NCI-H82 treated with DMSO at 0.1 percent for 48 hours (cell line): Measurements from ENCODE around the gene C18orf63.

ENCODE experiments used
- DNase-seq: peaks from one replicate; lab custom pipeline; 2025; ENCODE audit not compliant: unreplicated experiment; lab: John Stamatoyannopoulos, UW

C18orf63 gene

DNA sequence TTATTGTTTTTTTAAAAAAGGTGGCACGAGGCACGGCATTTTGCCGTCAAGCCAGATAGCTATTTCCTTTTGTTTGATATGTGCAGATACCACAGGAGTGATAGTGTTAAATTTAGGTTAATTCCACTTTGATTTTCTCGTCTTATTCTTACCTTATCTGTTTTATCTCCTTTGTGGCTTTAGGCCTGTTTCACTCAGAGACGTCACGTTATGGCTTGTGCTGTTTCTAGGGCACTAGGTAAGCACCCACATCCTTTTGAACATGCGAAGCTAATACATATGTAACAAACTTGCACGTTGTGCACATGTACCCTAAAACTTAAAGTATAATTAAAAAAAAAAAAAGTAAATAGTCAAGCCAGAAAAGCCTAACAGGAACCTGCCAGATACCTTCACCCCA, 57.8 kb downstream of the C18orf63 start:
- no peak for DNase-seq

DNA sequence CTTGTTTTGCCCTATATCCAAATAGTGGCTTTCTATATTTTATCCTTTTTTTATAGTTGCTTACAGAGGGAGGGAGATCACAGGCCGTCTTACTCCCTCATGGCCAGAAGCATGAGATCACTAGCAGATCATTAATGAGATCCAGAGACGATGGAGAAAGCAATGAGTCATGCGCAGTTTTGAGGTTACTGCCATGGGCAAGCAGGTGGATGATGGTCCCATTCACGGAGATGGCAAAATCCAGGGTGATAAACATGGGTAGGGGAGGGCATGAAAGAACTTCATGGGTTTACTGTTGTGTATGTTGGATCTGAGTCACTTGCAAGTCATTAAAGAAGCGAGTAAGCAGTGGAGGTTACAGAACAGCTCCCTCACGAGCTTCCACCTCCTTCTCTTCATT, 60.4 kb downstream of the C18orf63 start:
- DNase-seq: no peak

DNA sequence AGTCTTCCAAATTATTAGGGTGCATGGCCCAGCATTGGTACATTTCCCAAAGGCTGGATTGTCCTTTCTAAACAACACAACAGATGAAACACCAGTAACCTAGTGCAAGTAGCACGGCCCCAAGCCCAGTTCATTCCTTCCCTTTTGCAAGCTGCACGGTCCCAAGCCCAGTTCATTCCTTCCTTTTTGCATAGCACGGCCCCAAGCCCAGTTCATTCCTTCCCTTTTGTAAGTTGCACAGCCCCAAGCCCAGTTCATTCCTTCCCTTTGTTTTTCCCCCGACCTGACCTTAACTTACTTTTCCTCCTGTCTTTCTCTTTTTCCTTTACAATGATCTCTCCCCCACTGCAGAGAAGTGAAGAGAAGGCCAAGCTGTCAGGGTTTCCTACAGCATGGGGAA, 60.9 kb downstream of the C18orf63 start:
- no peak for DNase-seq

DNA sequence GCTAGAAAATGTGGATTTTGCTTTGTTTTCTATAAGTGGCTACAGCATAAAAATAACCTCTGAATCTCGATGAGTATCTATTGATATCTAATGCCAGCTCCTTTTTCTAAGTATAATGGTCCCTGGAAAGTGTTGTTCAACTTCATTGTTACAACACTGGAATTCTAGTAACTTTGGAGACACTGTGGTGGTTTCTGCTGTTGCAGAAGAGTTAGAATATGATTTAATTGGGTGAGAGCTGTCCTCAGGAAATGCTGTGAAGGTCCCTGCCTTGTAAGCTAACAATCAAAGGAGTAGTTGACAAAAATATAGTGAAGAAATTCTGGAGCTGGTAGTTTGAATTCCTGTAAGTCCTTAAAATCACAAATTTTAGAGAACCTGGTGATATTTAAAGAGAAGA, 62.1 kb downstream of the C18orf63 start:
- no peak for DNase-seq

DNA sequence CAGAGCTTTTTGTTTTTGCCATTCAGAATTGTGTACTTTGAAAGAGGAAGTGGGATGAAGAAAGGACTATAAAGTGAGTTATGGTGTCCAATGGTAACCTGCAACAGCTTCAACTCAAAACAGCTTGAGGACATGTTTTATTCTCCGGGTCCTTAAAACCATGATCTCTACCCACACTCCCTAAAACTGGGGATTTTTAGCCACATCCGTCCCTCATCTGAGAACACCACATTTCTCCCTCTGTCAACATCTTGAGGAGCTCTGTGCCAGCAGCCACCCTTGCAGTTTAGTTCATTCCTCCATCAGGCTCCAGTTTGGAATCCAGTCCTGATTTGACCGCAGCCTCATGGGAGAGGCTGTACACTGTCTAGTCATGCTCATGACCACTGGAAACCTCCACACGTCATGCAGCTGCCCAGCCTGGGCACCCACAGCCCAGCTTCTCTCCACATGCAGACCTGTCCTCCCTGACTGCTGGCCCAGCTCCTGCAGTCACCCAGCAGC, 62.6 kb downstream of the C18orf63 start:
- DNase-seq: no peak

DNA sequence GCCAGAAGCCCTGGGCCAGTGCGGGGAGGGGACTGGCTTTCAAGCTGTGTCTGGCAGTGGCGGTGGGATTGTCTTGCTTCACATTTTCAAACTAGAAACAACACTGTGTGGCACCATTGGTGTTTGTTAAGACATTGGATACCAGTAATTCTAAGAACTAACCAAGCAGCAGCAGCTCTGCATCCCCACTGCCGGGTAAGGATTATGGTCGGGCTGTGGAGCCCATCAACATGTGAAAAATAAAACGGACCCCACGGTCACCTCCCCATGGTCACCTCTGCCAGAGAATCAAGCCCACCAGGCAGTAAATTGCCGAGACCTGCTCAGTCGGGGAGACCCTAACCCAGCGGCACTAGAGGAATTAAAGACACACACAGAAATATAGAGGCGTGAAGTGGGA, 65.3 kb downstream of the C18orf63 start:
- no peak for DNase-seq

DNA sequence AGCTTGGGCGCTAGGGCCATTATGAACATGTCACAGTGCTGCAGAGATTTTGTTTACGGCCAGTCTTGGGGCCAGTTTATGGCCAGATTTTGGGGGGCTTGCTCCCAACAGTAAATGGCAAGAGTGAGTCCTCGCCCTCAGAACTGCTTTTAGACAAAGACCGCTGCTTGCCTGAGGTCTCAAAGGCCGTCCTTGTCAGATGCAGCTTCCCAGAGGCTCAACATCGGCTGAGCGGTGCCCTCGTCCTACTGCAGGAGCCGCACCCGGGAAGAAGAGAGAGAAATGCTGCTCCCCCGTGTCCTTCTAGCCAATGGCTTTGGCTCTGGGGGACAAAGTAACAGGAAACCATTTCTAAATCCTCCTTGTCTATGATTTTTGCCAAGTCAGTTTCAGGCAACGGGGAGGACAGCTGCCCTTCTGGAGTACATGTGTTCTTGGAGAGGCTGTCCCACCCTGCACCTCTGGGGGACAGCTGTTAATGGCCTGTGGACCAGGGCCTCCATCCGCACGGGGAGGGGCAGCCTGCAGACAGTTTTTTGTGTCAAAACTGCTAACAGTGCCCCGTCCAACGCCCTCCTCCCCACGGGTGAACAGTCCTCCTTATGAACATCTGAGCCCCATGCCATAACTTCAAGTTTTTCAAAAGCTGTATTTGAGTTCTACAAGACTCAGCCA, 66.1 kb downstream of the C18orf63 start:
- no peak for DNase-seq

DNA sequence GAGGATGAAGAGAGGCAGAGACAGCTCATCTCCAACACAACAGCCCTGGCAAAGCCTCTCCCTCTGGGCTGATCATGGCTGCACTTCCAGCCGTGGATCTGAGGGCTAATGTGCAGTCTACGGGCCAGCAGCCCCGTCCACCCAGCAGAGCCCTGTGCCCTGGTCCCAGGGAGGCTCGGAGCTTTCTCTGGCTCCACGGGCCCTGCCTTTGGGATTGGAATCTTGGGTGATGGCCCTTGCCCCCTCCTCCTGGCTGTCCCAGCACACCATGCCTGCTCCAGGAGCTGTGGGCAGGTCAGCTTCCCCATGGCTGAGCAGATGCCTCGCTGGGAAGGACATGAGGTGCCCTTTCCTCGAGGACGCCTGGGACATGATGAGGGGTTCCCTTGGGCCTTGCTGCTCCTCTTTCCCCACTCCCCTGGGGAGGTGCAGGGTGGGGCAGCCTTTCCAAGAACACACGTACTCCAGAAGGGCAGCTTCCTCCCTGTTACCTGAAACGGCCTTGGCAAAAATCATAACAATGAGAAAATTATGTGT, 66.9 kb downstream of the C18orf63 start:
- no peak for DNase-seq

DNA sequence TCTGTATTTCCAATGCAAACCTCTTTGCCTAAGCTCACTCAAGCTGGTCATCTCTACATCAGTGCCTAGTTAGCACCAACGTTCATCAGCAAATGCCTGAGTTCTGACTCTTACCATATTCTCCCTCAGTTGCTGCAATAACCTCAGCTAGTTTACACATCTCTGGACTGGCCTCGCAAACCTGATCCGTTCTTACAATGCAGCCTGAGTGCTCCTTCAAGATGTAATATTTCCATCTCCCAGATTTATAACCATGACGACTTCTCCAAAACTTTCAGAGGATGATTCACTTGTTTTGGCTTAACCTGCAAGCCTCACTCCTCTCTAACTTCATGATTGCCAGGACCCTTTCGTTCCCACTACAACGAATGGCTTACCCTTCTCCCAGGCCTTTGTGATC, 71.7 kb downstream of the C18orf63 start:
- DNase-seq: no peak

DNA sequence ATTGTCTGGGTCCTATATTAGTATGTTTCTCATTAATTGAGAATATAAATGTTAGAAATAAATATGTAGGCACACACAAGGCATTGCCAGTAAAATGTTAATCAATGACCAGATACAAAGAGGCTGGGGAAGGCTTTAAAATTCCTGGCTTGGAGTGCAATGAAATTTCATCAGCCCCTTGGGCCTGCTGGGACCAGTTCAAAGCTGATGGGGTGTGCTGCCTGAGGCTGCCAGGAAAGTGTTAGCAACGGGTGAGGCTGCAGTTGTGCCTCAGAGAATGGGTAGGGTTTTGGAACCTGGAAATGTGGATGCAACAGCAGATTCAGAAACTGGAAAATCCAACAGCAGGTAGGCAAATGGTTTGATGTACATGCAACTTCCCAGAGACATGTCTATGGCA, 72.6 kb downstream of the C18orf63 start:
- no peak for DNase-seq

DNA sequence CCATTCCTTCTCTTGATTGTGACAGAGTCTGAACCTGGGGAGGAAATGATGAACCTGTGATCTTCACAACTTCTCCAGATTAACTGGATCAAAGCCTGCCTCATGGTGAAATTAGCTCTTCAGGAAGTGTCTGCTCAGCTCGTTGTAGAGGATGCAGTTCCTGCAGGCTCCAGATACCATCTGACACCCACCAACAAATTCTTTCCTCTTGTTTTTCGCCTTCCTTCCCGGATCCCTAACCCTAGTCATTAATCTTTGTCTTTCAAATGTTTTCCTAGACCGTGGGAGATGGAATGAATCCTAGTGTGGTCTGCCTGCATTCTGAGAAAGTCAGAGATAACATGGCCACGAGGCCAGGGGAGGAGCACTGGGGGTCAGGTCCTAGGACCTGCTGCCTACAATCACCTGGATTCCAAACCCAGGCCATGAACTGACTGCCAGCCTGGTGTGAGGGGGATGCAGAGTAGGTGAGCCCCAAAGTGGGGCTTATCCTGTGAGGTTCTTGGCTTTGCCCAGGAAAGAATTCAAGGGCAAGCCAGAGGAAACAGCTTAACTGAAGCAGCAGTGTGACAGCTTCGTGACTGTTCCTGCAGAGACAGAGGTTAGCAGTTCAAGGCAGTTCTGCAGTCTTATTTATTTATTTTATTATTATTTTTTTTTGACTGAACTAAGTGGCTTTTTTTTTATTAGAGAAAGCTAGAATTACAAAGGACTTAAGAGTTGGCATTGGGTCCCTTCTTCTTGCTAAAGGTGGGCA, 73.7 kb downstream of the C18orf63 start:
- DNase-seq: no peak

DNA sequence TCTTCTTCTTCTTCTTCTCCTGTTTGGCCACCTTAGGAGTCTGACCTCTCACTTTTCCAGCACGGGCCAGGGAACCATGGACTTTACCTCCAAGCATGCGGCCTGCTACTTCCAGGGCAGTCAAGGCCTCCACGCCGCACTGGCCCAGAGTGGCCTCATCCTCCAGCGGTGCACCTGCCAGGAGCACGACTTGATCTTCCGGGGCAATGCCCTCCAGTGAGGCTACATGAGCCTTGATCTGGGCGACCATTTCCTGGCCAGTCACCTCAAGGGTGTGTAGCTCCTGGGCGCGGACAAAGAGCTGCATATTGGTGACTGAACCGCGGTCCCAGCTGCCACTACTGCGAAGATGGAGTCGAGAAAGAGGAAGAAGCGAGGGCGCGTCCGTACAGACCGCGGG, 74.4 kb downstream of the C18orf63 start:
- no peak for DNase-seq

DNA sequence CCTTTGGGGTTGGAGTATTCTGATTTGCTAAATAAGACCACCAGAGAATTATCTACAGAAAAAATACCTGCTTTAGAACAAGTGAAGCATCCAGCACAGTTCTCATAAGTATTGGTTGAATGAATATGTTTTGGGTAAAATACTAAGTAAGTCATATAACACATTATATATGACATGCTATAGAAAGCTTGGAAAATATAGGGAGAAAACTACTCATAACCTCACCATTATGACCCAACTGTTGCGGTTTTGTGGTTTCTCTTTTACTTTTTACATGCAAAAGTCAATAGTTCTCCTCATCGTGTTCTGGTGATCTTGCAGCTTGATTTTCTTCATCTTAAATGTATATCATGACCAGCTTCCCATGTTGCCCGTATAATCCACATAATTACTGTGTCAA, 75.3 kb downstream of the C18orf63 start:
- DNase-seq: no peak

DNA sequence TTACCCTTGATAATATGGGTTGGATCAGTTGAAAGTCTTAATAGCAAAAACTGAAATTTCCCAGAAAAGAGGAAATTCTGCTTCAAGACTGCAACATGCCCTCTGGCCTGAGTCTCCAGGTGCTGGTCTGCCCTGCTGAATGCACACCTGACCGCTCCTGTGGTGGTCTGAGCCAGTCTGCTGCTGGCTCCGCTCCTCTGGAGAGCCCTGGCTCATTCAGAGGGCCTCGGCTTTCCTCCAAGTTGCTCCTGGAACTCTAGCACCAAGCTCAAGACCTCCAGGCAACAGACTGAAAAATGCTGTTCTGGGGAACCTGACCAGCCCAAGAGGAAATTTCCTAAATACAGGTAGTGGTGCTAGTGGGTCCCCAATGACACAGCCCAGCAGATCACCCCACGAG, 76.7 kb downstream of the C18orf63 start:
- no peak for DNase-seq

DNA sequence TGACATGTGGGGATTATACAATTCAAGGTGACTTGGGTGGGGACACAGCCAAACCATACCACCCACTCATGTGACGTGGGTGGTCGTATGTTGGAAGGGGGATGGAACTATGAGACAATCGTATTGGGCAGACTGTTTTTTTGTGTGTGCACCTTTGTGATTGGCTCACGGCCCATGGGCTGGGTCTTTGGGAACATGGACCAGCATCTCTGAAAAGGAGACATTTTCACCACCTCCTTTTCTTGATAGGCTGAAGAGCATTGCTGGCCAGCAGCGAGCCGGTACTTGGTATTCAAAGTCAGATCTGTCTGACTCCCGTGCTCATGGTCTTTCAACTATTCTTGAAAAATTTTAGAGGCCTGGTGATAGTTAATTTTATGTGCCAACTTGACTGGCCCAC, 79.4 kb downstream of the C18orf63 start:
- no peak for DNase-seq

DNA sequence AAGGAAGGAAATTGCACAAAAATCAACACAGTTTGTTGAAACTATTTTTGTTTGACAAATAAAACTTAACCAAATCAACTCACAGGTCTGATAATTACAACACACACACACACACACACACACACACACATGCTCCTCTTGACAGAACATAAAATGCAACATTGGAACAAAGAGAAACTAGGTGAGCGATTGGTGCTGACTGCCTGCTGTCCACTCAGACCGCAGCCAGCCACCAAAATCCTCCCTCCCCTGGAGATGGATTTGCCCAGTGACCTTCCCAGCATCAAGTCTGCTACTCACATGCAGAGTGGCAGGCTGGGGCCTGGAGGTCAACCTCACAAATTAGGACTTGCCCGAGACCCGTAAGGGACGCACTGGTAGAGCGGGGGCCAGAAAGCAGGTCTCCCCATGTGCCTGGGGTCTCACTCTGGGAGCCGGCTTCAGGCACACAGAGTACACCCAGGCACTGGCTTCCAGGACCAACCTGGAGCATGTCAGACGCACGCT, 80.1 kb downstream of the C18orf63 start:
- no peak for DNase-seq

DNA sequence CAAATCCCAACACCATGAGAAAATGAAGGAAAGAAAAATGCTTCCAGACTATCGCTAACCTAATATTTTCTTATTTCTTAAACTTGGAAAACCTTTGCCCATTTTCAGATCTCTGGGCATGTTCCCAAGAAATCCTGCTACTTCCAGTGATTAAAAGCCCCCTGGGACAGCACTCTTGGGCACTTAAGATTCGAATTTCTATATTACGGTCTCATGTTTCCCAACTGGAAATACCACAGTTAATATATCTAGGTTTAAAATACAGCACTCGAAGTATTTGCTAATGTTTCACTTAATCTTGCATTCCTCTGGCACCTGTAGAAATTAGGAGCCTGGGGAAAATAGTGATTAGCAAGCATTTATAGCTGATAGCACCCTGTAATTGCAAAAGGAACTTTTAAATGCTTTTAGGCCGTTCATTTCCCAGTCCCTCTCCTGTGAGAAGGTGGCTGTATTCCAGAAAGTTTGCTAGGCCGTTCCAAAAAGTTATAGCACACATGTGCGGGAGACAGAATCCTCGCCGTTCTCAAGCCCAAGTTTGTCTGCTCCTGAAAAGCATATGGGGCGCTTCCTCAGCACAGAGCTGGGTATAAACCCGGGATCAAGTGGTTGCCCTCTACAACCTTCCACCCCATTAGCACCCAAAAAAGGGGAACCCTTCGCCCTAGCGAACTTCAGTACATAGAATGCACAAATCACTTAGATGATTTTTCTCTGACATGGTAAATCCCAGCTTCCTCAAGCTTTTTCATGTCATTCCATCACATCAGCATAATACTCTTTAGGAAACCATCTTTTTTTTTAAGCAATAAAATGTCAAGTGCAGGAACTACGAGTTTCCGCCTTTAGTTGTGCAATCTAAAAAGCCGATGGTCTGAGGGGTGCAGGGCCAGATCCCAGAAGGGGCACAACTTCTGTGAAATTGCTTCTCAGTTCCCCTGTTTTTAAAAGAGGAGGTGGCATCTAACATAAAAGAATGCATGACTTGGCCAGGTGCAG, 80.8 kb downstream of the C18orf63 start:
- DNase-seq: no peak

DNA sequence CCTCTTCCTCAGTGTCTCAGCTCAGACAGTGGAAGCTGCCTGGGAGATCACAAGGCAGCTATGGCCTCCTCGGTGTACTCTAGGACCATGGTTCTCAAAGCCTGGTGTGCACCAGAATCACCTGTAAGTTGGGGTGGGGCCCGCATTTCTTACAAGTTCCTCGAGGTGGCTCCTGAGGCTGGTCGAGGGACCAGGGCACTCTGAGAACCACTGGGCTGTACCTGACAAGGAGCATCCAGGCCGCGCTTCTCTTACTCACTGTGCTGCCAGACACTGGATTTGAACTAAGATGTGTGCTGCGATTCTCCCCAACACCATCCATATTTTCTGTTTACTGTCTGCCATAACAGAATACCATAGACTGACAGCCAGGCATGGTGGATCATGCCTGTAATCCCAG, 81.9 kb downstream of the C18orf63 start:
- DNase-seq: no peak

DNA sequence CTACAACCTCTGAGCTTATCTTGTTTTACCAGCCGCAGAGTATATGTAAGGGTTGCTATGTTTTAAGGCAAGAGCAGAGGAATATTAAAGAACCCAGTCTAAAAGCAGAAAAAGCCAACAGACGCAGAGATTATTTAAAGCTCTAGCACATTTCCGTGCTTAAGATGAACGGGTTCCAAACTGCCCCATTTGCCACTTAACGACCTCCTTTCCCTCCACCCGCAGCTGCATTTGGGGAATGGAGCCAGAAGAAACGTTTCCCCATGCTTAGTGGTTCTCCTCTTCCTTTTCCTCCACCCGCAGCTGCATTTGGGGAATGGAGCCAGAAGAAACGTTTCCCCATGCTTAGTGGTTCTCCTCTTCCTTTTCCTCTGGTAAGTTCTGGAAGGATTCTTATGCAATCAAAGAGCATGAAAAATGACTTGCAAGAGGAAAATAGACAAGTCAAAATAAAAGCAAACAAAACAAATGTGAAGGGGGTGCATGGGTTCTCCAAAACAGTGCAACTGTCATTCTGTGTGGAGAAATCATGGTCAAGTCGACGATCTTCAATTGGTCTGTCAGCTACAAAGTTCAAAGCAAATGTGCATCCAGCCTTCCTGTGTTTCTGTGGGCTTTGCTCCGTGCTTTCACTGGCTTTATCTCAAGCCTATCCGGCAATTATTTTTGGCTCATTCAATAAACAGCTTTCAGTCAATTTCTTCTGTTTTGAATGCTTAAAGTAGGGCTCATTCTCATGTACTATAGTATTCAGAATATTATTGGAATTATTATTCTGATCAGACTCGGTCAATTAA, 83.7 kb downstream of the C18orf63 start:
- no peak for DNase-seq

DNA sequence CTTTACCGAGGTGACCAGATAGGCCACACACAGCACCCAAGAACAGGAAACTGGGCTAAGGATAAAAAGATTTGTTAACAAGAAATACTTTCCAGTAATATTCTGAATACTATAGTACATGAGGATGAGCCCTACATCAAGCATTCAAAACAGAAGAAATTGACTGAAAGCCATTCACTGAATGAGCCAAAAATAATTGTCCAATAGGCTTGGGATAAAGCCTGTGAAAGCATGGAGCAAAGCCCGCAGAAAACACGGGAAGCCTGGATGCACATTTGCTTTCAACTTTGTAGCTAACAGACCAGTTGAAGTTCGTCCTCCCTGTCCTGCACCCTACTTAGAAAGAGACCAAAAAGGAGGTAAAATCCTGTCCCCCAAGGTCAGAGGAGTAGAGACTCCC, 85.2 kb downstream of the C18orf63 start:
- DNase-seq: no peak
